Panc1 (cell line): ENCODE results near the gene GNAI1. TPM values are rescaled to one million over a fixed set of nuclear protein-coding genes. Genes with fewer than 3 reads are reported as not detected.

Experiments used
- ATAC-seq: fragments of 200-7000 bp; cut with Tn5 transposase; 2 replicates; pipeline ENCODE4 v1.9.1; 2020; ENCODE audit warnings: mild to moderate bottlenecking, moderate library complexity
- BruUV-seq: library from RNA; stranded (reverse); fragments of 400-500 nt; replicated peaks from 2 replicates; lab custom pipeline; 2021; lab: Mats Ljungman, UMichigan
- CTCF ChIA-PET: fragments of 300-600 bp; sonication (Branson Sonifier 250); formaldehyde crosslinking; loops from one replicate; lab custom pipeline; 2022; ENCODE audit warnings: antibody characterized with exemption; lab: Charles Lee
- POLR2A ChIA-PET: fragments of 300-600 bp; sonication (Branson Sonifier 250); formaldehyde crosslinking; loops from one replicate; lab custom pipeline; 2022; ENCODE audit warnings: antibody characterized with exemption; lab: Charles Lee
- DNase-seq: peaks from one replicate; pipeline ENCODE4 v3.0.0-alpha.2; 2010; ENCODE audit warnings: low read depth, low spot score
- H3K27ac ChIP-seq: 2 replicates; pipeline ENCODE4 v1.5.1; 2011; ENCODE audit warnings: mild to moderate bottlenecking, low read length, inconsistent platforms
- H3K27me3 ChIP-seq: fragments of 200-500 bp; sonication (Bioruptor generic); 2 replicates; pipeline ENCODE4 v1.6.0; 2014; ENCODE audit warnings: low read length, inconsistent platforms; ENCODE audit not compliant: control insufficient read depth, insufficient read depth
- H3K36me3 ChIP-seq: fragments of 200-500 bp; sonication (Bioruptor generic); 2 replicates; pipeline ENCODE4 v1.5.1; 2014; ENCODE audit warnings: inconsistent platforms, mild to moderate bottlenecking, low read length, moderate library complexity; ENCODE audit not compliant: control insufficient read depth, insufficient read depth
- H3K4me1 ChIP-seq: 2 replicates; pipeline ENCODE4 v1.5.1; 2011; ENCODE audit warnings: inconsistent platforms, mild to moderate bottlenecking, low read length, moderate library complexity; ENCODE audit not compliant: control insufficient read depth, insufficient read depth
- H3K4me3 ChIP-seq, 2 experiments: 2 replicates each; pipeline ENCODE4 v1.5.1; 2011 to 2012; ENCODE audit warnings: low read depth in 2 of 2, low read length in 2 of 2, mild to moderate bottlenecking in 2 of 2, inconsistent platforms in 1 of 2, moderate library complexity in 1 of 2
- H3K9me3 ChIP-seq: fragments of 200-500 bp; sonication (Bioruptor generic); 2 replicates; pipeline ENCODE4 v1.5.1; 2014; ENCODE audit warnings: low read depth, mild to moderate bottlenecking, inconsistent platforms, low read length, moderate library complexity; ENCODE audit not compliant: control insufficient read depth, insufficient read depth
- CTCF ChIP-seq: fragments of 450-650 bp; IDR thresholded peaks from 2 replicates; pipeline ENCODE4 v1.5.1; 2017; ENCODE audit warnings: mild to moderate bottlenecking
- POLR2AphosphoS5 ChIP-seq: IDR thresholded peaks from 2 replicates; pipeline ENCODE4 v1.6.1; 2012; ENCODE audit warnings: mild to moderate bottlenecking, low read depth, low read length, moderate library complexity
- REST ChIP-seq, 2 experiments: IDR thresholded peaks; 2 replicates each; pipeline ENCODE4 v1.6.1; 2011 to 2012; ENCODE audit warnings: low read depth in 2 of 2, control low read depth in 1 of 2, low read length in 1 of 2, mild to moderate bottlenecking in 1 of 2, moderate library complexity in 1 of 2; ENCODE audit not compliant: insufficient read depth in 1 of 2
- SIN3A ChIP-seq: IDR thresholded peaks from 2 replicates; pipeline ENCODE4 v1.6.1; 2012; ENCODE audit warnings: low read depth, mild to moderate bottlenecking, low read length, moderate library complexity, borderline replicate concordance; ENCODE audit not compliant: insufficient read depth
- TCF7L2 ChIP-seq: IDR thresholded peaks from 2 replicates; pipeline ENCODE4 v1.6.1; 2011; ENCODE audit warnings: mild to moderate bottlenecking, low read depth, low read length, inconsistent platforms
- in situ Hi-C: cut with HindIII; loops from 2 replicates; pipeline ENCODE4 v1.10.0; 2016; ENCODE audit warnings: low sequenced_read_pairs, low pct_unique_long_range_greater_than_20kb
- intact Hi-C: fragments of 100-400 bp; cut with micrococcal nuclease; formaldehyde crosslinking; loops from one replicate; pipeline ENCODE4 v1.10.0; 2022; ENCODE audit not compliant: unreplicated experiment
- total RNA-seq: library from RNA; stranded (reverse); gene quantifications from one replicate; pipeline ENCODE4 v1.2.1, GENCODE V29; 2021; ENCODE audit not compliant: unreplicated experiment

The GNAI1 gene
- total RNA-seq, 1 experiment from 2014 or later: 19.2 TPM

GRCh38 chr7:80089366-80089765 lies 45.3 kb upstream of the GNAI1 start:
- ATAC-seq (no peak), DNase-seq (no peak)
- TF ChIP-seq CTCF (no peak), POLR2AphosphoS5 (no peak), SIN3A (no peak), REST (IDR thresholded peaks at IDR 0.05; ENCODE audit: insufficient read depth in 1 of 2, low read depth in 2 of 2, low read length in 1 of 2) (no peak), TCF7L2 (no peak)
- H3K27me3 ChIP-seq: 0 out of 2 replicates have a peak, but pooled peaks cover 2% of the 10 kb centered on the region
- no TSS peak for BruUV-seq
- POLR2A ChIA-PET: interaction anchor here (0.6 kb wide), 1 partner anchor 68 kb away, joined by 3 read pairs; no protein-coding TSS in a partner anchor
- no peaks in the 10 kb centered on the region for H3K36me3 ChIP-seq
- in situ Hi-C loops (no loop called here), intact Hi-C loops (no loop called here)
- peaks cover 3% of the 10 kb centered on the region; the same call in 1 of the 2 replicates for H3K4me1 ChIP-seq
- H3K27ac ChIP-seq: no peak overlapping the region
- H3K4me3 ChIP-seq: no peak overlapping the region
- CTCF ChIA-PET: no interaction called here
- H3K9me3 ChIP-seq: no peaks in the 10 kb centered on the region

GRCh38 chr7:80093349-80093748 lies 41.3 kb upstream of the GNAI1 start:
- Histone ChIP-seq H3K9me3 (no peaks in the 10 kb centered on the region), H3K27me3 (0 out of 2 replicates have a peak, but pooled peaks cover 2% of the 10 kb centered on the region), H3K36me3 (no peaks in the 10 kb centered on the region), H3K27ac (no peak overlapping the region), H3K4me3 (no peak overlapping the region), H3K4me1 (no peaks in the 10 kb centered on the region)
- no peak for ATAC-seq
- BruUV-seq: no TSS peak
- in situ Hi-C loops (no loop called here), intact Hi-C loops (loop anchor here (10.0 kb wide), 1 partner anchor 301 kb away; no protein-coding TSS in a partner anchor)
- DNase-seq: no peak
- ChIA-PET CTCF (no interaction called here), POLR2A (no interaction called here)
- no peak for TF ChIP-seq TCF7L2
- TF ChIP-seq CTCF: no peak
- TF ChIP-seq POLR2AphosphoS5: no peak
- TF ChIP-seq SIN3A: no peak
- TF ChIP-seq REST (IDR thresholded peaks at IDR 0.05; ENCODE audit: insufficient read depth in 1 of 2, low read depth in 2 of 2, low read length in 1 of 2): no peak
